ENCODE results near the gene RPS14.
"Not testable (repeated sequence)": the region's sequence is repeated elsewhere in the genome, so short reads cannot be mapped to it uniquely, and the experiment has no call there.

The RPS14 gene

GRCh38 chr5:150431574-150431973 lies 18.0 kb downstream of the RPS14 start:
- Mint-ChIP-seq H3K4me1 (peaks cover 14% of the 10 kb centered on the region), H3K36me3 (ENCODE audit: low read depth) (no peaks in the 10 kb centered on the region), H3K9me3 (no peaks in the 10 kb centered on the region)

GRCh38 chr5:150431048-150431447 lies 18.5 kb downstream of the RPS14 start:
- Mint-ChIP-seq H3K27me3 (ENCODE audit: low read depth) (no peaks in the 10 kb centered on the region), H3K36me3 (ENCODE audit: low read depth) (no peaks in the 10 kb centered on the region), H3K9me3 (no peaks in the 10 kb centered on the region), H3K27ac (no peak overlapping the region), H3K4me1 (peaks cover 13% of the 10 kb centered on the region), H3K4me3 (no peak overlapping the region)
- TF ChIP-seq, protein P1, sequence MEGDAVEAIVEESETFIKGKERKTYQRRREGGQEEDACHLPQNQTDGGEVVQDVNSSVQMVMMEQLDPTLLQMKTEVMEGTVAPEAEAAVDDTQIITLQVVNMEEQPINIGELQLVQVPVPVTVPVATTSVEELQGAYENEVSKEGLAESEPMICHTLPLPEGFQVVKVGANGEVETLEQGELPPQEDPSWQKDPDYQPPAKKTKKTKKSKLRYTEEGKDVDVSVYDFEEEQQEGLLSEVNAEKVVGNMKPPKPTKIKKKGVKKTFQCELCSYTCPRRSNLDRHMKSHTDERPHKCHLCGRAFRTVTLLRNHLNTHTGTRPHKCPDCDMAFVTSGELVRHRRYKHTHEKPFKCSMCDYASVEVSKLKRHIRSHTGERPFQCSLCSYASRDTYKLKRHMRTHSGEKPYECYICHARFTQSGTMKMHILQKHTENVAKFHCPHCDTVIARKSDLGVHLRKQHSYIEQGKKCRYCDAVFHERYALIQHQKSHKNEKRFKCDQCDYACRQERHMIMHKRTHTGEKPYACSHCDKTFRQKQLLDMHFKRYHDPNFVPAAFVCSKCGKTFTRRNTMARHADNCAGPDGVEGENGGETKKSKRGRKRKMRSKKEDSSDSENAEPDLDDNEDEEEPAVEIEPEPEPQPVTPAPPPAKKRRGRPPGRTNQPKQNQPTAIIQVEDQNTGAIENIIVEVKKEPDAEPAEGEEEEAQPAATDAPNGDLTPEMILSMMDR (IDR thresholded peaks at IDR 0.05; ENCODE audit: unreplicated experiment in 3 of 3): no peak

More at GRCh38 chr5:150431574-150431973, 18.0 kb downstream of the RPS14 start:
- no peaks in the 10 kb centered on the region for H3K27me3 Mint-ChIP-seq (ENCODE audit: low read depth)
- no peak overlapping the region for H3K27ac Mint-ChIP-seq
- no peak overlapping the region for H3K4me3 Mint-ChIP-seq
- TF ChIP-seq, protein P1 (IDR thresholded peaks at IDR 0.05; ENCODE audit: unreplicated experiment in 3 of 3): no peak

DNA sequence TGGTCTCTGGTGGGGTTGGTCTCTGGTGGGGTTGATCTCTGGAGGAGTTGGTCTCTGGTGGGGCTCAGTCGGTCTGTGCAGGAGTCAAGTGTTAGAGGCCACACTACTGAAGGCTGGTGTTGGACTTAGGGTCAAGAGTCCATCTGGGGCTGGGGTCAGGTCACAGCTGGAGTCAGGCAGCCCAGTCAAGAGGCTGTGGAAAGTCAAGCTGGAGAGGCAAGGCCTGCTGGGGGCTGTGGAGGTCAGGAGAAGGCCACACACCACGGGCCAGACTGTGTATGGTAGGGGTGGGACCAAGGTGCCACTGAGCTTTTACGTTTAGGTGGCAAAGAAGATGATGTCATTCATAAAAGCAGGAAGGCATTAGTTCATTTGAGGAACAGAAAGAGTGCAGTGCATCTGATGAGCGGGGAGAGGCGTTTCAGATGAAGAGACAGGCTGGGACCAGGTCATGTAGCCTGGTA lies 20.1 kb downstream of the RPS14 start:
- Mint-ChIP-seq H3K27ac (peak overlapping the region in 1 of 3 experiments; percentile 27), H3K4me1 (peaks cover 10% of the 10 kb centered on the region), H3K36me3 (ENCODE audit: low read depth) (no peaks in the 10 kb centered on the region), H3K27me3 (ENCODE audit: low read depth) (no peaks in the 10 kb centered on the region), H3K9me3 (no peaks in the 10 kb centered on the region), H3K4me3 (no peak overlapping the region)
- TF ChIP-seq, protein P1 (IDR thresholded peaks at IDR 0.05; ENCODE audit: unreplicated experiment in 3 of 3): no peak

DNA sequence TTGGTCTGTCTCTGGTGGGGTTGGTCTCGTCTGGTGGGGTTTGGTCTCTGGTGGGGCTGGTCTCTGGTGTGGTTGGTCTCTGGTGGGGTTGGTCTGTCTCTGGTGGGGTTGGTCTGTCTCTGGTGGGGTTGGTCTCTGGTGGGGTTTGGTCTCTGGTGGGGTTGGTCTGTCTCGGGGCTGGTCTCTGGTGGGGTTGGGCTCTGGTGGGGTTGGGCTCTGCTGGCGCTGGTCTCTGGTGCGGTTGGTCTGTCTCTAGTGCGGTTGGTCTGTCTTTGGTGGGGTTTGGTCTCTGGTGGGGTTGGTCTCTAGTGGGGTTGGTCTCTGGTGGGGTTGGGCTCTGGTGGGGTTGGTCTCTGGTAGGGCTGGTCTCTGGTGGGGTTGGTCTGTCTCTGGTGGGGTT lies 20.6 kb downstream of the RPS14 start:
- Mint-ChIP-seq H3K27ac (peak overlapping the region in 1 of 3 experiments; percentile 52), H3K4me1 (peaks cover 10% of the 10 kb centered on the region), H3K36me3 (ENCODE audit: low read depth) (no peaks in the 10 kb centered on the region), H3K27me3 (ENCODE audit: low read depth) (no peaks in the 10 kb centered on the region), H3K9me3 (no peaks in the 10 kb centered on the region), H3K4me3 (no peak overlapping the region)
- TF ChIP-seq, protein P1 (IDR thresholded peaks at IDR 0.05; ENCODE audit: unreplicated experiment in 3 of 3): no peak

GRCh38 chr5:150428106-150428876 lies 21.2 kb downstream of the RPS14 start:
- H3K27ac Mint-ChIP-seq: peak overlapping the region; percentile 8 to 68 (median 52)
- TF ChIP-seq, protein P1 (IDR thresholded peaks at IDR 0.05; ENCODE audit: unreplicated experiment in 3 of 3): no peak
- H3K36me3 Mint-ChIP-seq (ENCODE audit: low read depth): no peaks in the 10 kb centered on the region

GRCh38 chr5:150426165-150426564 lies 23.4 kb downstream of the RPS14 start:
- H3K27me3 Mint-ChIP-seq (ENCODE audit: low read depth); H3K4me1 Mint-ChIP-seq; H3K9me3 Mint-ChIP-seq; H3K36me3 Mint-ChIP-seq (ENCODE audit: low read depth); H3K4me3 Mint-ChIP-seq; H3K27ac Mint-ChIP-seq: not testable (repeated sequence)

More at GRCh38 chr5:150428106-150428876, 21.2 kb downstream of the RPS14 start:
- Mint-ChIP-seq H3K4me3 (no peak overlapping the region), H3K27me3 (ENCODE audit: low read depth) (no peaks in the 10 kb centered on the region), H3K9me3 (no peaks in the 10 kb centered on the region), H3K4me1 (peaks cover 10% of the 10 kb centered on the region)

All from nephron (organoid).